Activated naive CD4-positive, alpha-beta T cell treated with Interleukin-2 at 50 U/mL for 16 hours (primary cell): ENCODE results near the gene CACNA1B.

Experiments used
- DNase-seq: peaks from one replicate; pipeline ENCODE4 v3.0.0-alpha.2; 2020

Gene CACNA1B

DNA sequence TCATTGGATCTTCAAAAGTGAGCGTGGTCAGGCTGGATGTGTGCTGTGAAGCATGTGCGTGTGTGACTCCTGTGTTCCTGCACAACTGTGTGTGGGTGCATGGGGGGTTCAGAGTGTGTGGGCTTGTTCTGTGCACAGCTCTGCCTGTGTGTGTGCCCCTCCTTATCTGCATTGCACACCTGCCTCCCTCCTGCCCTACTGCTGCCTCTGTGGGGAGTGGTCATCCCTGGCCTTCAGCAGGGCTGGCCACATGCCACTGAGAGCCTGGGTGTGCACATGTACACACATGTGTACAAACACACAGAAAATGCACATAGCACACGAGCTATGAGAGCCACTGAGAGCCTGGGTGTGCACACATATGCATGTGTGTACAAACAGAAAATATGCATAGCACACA is 92.1 kb downstream of the CACNA1B start:
- no peak for DNase-seq

DNA sequence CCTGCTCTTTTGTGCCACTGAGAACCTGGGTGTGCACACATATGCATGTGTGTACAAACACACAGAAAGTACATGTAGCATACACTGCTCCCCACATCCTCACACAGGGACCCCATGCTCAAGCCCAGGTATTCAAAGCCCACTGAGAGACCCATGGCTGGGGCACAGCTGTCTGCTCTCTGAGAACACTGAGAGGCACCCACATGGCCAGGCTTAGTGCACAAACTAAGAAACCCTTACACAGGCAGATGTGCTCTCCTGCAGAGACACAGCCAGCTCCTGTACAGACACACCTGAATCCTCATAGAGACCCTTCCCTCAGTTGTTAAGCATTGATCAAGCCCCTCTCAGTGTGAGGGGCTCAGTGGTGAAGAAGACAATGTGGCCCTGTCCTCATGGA is 92.5 kb downstream of the CACNA1B start:
- DNase-seq, result no peak

DNA sequence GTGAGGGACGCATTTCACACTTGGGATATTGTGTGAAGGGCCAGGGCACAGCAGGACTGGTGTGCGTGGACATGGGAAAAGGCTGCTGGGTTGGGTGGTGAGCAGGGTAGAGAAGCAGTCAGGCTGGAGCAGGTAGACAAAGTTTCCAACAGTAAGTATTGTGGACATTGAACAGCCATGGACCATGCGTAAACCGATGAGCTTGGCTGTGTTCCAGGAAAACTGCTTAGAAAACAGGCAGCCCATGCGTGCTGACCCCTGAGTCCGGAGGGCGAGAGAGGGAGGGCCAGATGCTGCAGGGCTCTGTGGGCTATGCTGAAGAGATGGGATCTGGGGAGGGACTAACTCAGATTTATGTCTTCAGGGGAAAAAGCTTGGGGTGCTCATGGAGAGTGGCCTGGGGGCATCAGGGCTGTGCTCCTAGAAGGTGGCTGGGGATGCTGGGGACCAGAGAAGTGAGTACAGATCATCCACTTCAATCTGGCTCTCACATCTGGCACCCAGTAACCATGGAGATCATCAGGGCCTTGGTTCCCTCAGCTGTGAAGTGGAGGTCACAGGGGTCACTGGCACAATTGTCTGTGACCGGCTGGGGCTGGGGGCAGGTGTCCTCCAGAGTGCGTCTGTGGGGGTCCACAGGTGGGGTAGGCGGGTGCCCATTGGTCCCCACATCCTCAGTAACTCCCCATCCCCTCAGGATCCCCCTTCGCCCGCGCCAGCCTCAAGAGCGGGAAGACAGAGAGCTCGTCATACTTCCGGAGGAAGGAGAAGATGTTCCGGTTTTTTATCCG is 93.3 kb downstream of the CACNA1B start:
- no peak for DNase-seq

DNA sequence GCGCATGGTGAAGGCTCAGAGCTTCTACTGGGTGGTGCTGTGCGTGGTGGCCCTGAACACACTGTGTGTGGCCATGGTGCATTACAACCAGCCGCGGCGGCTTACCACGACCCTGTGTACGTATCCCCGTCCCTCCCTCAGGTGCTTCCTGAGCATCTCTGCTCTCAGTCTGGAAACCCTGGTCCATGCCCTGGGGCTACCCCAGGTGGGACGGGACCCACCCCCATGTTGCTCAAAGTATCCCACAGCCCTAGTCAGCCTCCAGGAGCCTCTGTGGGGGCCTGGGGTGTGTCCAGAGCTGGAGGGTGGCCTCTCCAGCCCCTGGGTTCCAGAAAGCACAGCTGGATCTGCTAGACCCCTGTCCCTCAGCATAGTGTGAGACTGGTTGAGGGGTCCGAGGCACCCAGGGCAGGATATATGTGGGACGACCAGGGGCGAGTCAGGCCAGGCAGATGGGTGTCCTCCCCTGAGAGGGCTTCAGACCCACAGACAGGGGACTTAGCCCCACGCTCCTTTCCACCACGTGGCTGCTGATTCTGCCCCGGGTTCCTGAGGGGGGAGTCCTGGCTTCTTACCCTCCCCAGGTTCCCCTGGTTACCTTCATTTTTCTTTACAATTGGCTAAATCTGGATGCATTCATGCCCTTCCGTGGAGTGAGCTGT is 94.0 kb downstream of the CACNA1B start:
- no peak for DNase-seq

DNA sequence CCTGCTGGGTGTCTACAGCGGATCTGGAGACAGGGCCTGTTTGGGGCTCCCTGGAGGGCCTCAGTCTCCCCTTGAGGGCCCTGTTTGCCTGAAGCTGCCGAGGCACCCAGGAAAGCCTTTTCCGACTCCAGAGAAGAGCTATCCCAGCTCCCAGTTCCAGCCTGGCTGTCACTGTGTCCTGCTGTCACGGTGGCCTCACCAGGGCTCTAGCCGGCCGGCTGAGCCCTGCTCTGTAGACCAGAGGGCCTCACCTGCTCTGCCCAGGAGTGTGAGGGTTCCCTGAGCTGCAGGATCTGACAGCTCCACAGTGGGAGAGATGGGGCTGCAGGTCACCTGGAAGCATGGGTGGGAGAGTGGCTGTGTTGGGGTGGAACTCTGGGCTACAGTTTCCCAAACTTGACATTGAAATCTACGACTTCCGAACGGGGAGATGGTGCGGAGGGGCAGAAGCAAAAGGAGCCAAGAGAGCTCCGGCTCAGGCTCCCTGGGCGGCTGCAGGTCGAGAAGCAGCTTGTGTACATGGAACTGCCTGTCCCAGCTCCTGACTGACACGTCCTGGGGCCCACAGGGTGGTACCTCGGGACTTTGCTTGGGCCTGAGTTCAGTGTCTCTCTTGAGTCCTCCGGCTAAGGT is 94.9 kb downstream of the CACNA1B start:
- no peak for DNase-seq

DNA sequence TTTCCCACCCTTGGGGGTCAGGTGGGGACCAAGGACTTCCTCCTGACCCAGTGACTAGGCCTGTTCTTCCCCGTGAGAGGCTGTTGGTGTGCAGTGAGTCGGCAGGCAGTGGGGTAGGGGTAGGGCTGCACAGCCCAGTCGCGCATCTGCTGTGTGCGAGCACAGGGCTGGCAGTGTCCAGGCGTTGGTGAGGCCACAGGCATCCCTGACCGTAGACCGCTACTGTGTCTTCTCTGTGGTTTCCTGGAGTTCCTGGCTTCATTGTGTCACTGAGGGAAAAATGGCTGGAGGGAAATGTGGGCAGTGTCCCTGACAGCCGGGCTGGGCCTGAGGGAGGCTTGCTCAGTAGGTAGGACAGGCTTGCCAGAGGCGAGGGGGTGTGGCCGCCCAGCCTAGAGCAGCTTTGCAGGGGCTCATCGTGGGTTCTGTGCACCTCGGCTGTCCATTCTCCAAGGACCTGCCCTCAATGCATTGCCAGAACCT is 95.4 kb downstream of the CACNA1B start:
- DNase-seq, result no peak

DNA sequence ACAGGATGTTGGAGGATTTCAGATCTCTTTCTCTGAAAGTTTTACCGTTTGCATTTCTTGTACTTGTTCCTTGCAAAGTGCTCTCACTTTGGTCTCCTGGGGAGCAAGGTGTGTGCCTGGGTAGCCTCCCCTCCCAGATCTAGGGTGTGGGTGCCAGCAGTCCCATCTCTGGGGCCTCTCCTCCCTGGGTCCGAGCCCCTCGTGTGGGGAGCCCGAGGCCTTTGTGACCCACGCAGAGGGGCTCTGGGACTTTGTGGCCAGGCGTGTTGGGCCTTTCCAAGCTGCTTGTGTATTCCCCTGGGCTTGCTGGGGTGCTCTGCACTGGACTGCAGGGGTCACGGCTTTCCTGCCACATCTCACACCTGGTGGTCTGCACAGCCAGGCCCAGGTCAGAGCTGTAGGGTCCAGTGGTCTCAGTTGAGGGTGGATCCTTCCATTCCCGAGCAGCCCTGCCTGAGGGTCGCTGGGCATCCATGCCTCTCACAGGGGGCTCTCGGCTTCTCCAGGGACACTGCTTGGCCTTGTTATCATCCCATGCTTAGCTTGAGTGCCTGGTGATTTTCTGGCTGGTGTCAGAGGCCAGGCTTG is 96.3 kb downstream of the CACNA1B start:
- no peak for DNase-seq

DNA sequence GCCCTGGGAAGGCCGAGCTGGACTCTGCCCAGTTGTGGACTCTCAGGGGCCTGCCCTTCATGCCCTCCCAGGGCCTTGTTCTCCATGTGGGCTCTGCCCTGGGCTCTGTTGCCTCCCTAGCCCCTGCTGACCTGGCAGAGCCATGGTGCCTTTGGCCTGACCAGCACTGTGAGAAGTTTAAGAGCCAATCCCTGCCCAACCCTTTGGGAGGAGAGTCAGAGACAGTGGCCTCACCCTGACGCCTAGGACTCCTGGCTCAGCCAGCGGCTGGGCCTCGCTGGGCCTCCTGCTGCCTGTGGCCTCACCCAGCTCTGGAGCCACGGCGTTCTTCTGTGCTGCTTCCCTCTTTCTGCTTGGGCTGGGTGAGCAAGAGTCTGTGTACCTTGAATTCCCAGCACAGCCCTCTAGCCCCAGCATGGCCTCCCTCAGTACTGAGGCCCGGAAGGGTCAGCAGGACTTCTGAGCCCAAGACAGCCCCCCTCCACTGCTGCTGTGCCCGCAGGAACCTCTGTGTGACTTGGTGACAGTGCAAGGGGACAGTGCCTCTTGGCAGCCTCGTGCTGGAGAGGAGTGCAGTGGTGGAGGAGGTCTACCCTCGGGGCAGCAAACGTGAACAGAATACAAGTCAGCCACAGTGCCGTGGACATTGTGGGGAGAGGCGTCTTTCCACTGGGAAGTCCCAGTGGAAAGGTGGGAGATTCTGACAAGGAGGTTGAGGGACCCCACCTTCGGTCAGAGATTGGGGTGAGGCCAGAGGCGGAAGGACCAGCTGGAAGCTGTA is 97.4 kb downstream of the CACNA1B start:
- DNase-seq, result no peak

DNA sequence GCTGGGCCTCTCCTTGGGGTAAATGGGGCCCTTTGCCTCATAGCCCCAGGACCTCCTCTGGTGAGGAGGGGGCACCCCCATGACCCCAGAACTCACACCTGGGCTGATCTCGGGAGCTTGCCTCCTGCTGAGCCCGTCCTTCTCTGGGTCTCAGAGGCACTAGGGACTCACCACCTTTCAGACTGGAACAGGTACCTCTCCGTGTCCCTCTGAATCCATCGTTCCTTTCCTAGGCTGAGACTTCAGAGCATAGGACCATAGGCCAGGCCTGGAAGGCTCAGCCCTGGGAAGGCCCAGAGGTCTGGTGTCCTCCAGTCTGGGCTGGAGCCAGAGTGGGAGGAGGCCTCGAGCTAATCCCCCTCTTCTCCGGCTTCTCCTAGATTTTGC is 97.9 kb downstream of the CACNA1B start:
- no peak for DNase-seq

DNA sequence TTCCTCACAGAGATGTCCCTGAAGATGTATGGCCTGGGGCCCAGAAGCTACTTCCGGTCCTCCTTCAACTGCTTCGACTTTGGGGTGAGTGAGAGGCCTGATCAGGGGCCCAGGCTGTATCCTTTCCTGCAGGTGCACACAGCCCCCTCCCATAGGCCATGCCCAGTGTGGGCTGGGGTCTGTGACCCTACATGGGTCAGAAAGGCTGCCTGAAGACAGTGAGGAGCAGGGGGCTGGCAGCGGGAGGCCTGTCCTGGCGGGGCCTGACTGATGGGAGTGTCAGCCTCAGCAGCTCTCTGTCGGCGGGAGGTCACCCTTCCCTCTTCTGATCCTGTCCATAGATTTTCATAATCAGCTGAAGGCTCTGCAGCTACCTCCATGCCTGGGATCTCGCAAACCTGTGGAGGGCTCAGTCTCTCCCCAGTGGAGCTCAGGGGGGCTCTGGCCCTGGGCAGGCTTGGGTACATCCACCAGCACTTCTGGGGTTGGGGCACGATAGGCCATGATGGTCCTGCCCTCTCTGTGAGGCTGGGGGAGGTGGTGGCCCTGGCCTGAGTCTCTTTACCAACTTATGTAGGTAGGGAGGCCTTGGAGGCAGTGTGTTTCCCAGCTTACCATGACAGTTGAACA is 98.5 kb downstream of the CACNA1B start:
- DNase-seq, result no peak

DNA sequence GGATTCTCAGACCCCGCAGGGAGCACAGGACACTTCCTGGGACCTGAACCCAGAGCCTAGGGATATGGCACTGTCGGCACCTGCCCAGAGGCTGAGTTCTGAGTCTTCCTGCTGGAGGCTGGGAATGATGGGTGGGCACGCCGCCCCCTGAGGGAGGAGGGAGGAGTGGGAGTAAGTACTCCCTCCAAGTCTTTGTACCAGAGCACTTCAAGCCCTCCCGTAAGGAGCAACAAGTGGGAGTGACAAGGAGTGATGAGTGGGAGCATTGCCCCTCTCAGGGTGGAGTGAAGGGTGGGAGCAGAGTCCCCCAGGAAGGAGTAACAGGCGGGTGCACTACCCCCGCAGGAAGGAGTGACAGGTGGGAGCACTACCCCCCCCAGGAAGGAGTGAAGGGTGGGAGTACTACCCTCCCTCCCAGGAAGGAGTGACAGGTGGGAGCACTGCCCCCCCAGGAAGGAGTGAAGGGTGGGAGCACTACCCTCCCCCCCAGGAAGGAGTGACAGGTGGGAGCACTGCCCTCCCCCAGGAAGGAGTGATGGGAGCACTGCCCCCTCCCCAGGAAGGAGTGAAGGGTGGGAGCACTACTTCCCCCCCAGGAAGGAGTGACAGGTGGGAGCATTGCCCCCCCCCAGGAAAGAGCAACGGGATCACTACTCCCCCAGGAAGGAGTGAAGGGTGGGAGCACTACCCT is 100.1 kb downstream of the CACNA1B start:
- DNase-seq, result no peak

DNA sequence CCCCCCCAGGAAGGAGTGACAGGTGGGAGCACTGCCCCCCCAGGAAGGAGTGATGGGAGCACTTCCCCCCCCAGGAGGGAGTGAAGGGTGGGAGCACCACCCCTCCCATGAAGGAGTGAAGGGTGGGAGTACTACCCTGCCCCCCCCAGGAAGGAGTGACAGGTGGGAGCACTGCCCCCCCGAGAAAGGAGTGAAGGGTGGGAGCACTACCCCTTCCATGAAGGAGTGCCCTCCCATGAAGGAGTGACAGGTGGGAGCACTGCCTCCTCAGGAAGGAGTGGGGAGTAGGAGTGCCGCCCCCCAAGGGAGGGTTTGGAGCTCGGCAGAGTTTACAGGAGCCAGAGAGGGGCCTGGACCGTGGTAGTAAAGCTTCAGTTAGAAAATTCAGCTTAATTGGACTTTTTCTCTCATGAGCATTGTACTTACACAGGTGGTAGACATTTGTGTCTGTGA is 100.7 kb downstream of the CACNA1B start:
- DNase-seq, result no peak

DNA sequence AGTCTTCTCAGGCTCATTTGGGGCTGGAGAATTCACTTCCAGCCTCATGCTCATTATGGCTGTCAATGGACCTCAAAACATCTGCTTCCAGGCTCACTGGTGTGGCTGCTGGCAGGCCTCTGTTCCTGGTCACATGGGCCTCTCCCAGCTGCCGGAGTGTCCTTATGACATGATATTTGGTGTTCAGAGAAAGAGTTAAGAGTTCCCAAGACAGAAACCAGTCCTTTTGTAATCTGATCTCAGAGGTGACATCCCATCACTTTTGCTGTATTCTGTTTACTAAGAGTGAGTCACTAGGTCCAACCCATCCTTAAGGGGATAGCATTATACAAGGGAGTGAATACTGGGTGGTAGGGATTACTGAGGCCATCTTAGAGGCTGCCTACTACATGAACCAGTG is 104.6 kb downstream of the CACNA1B start:
- DNase-seq, result no peak

DNA sequence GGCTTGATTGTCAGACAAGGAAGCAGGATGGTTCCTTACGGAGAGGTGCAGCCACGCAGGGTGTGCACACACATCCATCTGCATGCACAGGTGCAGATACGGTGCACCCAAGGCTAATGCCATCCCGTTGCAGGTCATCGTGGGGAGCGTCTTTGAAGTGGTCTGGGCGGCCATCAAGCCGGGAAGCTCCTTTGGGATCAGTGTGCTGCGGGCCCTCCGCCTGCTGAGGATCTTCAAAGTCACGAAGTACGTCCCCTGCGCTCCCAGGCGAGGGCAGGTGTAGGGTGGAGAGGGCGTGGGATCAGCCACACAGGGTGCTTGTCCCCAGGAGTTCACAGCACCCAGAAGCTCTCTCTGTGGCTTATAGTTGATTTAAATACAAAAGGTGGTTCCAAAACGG is 106.4 kb downstream of the CACNA1B start:
- DNase-seq, result no peak

DNA sequence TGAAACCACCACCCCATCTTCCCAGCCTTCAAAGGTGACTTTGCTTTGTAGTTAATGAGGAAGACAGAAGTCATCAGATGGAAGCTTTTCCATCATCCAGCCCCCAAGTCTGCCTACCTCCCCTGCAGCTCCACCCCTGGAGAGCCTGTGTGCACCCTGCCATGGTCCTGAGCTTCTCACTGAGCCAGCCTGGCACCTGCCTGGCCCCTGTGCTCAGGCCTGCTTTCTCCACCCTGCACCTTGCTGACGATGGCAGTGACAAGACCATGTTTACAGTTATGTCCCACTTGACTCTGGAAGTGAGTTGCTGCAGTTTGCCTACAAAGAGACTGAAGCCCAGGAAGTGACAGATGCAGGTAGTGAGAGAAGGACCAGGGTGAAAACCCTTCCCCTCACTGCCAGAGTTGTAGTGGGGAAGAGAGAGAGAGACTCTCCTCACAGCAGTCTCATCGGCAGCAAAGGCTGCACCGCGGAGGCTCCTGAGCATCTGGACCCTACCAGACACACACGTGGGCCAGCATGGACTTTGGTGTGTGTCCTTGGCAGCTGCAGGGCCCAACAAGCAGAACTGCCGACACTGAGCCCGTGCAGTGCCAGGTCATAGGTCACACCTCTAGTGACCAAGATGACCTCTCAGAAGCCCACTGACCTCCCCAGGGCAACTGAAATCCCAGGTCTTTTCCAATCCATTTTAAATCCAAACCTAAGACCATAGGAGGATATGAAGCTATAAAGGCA is 107.1 kb downstream of the CACNA1B start:
- DNase-seq, result no peak

DNA sequence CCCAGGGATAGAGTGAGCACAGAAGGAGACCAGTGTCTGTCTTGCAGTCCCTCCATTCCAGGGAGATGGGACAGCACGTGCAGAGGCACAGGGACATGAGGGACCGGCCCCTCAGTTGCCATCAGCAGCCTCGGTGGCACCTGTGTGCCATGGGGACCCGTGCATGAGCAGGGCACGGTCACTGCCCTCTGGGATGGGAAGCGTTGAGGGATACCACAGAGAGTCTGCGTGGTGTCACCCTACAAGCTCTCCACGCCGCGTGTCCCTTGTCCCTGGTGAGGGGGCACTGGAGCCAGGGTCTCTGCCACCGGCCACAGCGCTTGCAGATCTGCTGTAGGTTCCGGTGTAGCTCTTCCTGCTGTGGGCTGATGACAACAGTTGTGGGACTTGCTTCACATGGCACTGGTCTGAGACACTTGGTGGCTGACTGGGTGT is 108.1 kb downstream of the CACNA1B start:
- DNase-seq, result no peak

DNA sequence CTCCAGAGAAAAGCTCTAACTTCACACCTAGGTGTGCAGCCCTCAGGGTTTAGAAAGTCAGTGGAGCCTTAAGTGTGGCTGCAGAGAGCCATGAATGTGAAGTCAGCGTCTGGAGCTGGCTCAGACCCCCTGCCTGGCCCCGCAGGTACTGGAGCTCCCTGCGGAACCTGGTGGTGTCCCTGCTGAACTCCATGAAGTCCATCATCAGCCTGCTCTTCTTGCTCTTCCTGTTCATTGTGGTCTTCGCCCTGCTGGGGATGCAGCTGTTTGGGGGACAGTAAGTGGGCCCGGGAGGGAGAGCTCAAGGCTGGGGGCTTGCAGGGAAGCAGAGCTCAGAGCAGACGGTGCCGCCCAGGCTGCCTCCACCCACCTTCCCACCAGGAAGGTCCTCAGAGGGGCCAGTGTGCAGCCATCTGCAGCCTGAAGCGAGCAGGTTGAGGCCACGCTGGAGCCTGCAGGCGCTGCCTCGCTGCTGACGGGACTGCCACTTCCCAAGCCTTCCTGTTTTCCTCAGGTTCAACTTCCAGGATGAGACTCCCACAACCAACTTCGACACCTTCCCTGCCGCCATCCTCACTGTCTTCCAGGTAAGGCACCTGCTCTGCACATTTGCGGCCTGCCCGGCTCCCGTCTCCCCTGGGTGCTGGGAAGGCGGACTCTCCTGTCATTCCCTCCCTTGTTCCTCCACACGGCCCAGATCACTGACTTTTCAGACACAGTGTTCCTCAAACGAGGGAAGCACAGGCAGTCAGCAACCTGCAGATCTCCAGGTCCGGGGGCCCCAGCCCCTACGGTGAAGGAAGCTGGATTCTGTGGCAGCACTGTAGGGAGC is 108.9 kb downstream of the CACNA1B start:
- DNase-seq, result no peak

DNA sequence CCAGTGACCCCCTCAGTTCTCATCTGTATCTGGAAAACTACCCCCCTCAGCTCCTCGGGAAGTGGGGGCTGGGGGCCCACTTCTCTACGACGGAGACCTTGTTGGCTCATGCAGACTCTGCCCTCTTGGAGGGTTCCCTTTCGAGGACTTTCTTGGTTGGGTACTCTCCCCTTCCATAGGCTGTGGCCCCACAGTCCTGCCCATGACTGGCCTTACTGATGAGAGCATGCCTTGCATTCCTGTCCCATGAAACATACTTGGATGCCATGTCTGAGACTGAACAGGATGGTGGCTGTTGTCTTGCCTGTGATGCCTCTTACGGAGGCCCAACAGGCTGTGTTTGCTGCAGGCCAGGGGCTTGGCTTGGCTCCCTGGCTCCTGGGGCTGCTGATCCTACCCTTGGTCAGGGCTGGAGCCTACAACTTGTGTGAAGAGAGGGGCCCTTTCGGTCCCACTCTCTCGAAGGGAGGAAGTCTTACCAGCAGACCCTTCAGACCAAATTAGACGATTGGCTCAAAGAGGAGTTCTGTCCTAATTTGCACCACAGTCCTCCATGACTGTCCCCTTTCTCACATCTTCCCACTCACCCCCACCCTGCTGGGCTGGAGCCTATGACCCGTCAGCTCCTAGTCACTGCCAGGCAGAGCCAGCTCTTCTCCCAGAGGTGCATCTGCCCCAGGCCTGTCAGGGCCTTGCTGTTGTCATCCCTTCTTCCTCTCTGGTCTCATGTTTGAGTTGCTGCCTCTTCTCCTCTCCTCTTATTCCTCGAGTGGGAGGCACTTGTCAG is 109.9 kb downstream of the CACNA1B start:
- DNase-seq, result no peak

DNA sequence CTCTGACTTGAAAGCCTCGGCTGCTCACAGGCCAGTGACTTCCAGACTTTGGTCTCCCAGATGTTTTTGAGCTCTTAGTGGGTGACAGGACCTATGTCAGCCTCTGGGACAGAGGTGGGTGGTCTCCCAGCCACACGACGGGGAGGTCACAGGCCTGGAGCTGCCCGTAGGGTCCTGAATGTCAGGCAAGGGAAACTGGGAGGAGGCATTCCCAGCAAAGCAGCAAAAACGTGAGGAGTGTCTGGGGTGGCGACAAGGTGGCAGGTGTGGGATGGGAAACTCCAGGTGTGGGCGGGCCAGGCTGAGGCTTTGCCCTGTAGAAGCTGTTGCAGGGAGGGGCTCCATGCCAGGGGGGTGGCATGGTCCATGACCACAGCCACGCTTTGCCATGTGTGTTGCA is 110.5 kb downstream of the CACNA1B start:
- DNase-seq, result no peak
